ENCODE measurements around the gene SCRT2.

DNA sequence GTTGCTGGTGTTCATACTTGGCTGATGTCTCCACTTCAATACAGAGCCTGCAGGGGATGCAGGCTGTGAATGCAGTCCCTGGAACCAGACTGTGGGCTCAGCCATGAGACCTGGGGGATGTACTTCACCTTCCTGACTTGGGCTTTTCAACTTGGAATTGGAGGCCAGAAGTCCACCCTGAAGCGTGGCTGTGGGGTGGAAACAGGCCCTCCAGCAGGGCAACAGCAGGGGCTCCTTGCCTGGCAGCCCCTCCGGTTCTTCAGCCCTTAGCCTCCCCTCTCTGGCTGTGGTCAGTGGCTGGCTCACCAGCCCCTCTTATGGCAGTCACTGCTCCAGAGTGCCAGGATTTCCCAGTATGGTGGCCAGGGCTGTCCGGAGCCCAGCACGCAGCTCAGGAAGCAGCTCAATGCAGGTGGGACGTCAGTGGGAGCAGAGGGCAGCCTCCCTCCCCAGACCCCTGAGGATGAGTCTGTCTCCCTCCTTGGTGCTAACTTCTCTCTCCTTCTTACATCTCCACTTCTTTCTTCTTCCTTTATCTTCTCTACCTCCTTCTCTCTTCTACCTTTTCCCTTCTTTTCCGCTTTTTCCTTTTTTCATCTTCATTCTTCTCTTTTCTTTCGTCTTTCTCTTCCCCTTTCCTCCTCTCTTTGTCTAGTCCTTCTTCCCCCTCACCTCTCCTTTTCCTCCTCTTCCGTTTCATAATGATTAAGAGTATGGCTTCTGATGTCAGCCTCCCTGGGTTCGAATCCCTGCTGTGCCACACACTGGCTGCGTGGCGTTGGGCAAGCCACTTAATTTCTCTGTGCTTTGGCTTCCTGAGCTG, 47.4 kb upstream of the SCRT2 start:
- TF ChIP-seq, protein P1, sequence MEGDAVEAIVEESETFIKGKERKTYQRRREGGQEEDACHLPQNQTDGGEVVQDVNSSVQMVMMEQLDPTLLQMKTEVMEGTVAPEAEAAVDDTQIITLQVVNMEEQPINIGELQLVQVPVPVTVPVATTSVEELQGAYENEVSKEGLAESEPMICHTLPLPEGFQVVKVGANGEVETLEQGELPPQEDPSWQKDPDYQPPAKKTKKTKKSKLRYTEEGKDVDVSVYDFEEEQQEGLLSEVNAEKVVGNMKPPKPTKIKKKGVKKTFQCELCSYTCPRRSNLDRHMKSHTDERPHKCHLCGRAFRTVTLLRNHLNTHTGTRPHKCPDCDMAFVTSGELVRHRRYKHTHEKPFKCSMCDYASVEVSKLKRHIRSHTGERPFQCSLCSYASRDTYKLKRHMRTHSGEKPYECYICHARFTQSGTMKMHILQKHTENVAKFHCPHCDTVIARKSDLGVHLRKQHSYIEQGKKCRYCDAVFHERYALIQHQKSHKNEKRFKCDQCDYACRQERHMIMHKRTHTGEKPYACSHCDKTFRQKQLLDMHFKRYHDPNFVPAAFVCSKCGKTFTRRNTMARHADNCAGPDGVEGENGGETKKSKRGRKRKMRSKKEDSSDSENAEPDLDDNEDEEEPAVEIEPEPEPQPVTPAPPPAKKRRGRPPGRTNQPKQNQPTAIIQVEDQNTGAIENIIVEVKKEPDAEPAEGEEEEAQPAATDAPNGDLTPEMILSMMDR (IDR thresholded peaks at IDR 0.05): no peak
- no peak for TF ChIP-seq POLR2A (IDR thresholded peaks at IDR 0.05)
